Ascending aorta (tissue), 2 donors: ENCODE data around the gene ZDHHC3. TPM values are rescaled to one million over a fixed set of nuclear protein-coding genes. Genes with fewer than 3 reads are reported as not detected.

Source experiments
- DNase-seq, 2 donors: peaks; one replicate each; pipeline ENCODE4 v3.0.0-alpha.2; 2019; ENCODE audit warnings: low spot score in 2 of 2
- H3K27ac ChIP-seq, 2 donors: fragments of 200-600 bp; sonication (generic); one replicate each; pipeline ENCODE4 v1.5.1; 2016 to 2017; ENCODE audit warnings: mild to moderate bottlenecking in 1 of 2
- H3K27me3 ChIP-seq: fragments of 200-600 bp; sonication (generic); one replicate; pipeline ENCODE4 v1.5.1; 2017
- H3K36me3 ChIP-seq, 2 donors: fragments of 200-600 bp; sonication (generic); one replicate each; pipeline ENCODE4 v1.5.1; 2016
- H3K4me1 ChIP-seq, 2 donors: fragments of 200-600 bp; sonication (generic); one replicate each; pipeline ENCODE4 v1.5.1; 2016 to 2017; ENCODE audit warnings: mild to moderate bottlenecking in 1 of 2
- H3K4me3 ChIP-seq, 2 donors: fragments of 200-600 bp; sonication (generic); one replicate each; pipeline ENCODE4 v1.5.1; 2016 to 2017; ENCODE audit warnings: mild to moderate bottlenecking in 1 of 2
- H3K9me3 ChIP-seq, 2 donors: fragments of 200-600 bp; sonication (generic); one replicate each; pipeline ENCODE4 v1.5.1; 2016
- CTCF ChIP-seq, 3 experiments: fragments of 200-600 bp in 2 of 3; fragments of 450-650 bp in 1 of 3; sonication (generic) in 2 of 3; IDR thresholded peaks; one replicate each; pipeline ENCODE4 v1.5.1; 2016 to 2019; ENCODE audit warnings: antibody characterized with exemption in 3 of 3, mild to moderate bottlenecking in 1 of 3, moderate library complexity in 1 of 3
- intact Hi-C: fragments of 100-400 bp; cut with DNase I; formaldehyde crosslinking; loops from one replicate; pipeline ENCODE4 v1.15.1; 2023
- total RNA-seq: library from RNA; depleted of rRNA; stranded (reverse); fragments of >200 nt; gene quantifications from one replicate; pipeline ENCODE4 v1.1.0, GENCODE V29; 2016

The ZDHHC3 gene
- total RNA-seq, 1 donor from 2014 or later = 67.8 TPM

GRCh38 chr3:45002139-45002660 lies 26.2 kb upstream of the ZDHHC3 start:
- intact Hi-C loops = no loop called here
- H3K4me1 ChIP-seq = no peaks in the 10 kb centered on the region
- peaks cover 26 to 79% of the 10 kb centered on the region in 2 donors for H3K36me3 ChIP-seq
- no peaks in the 10 kb centered on the region for H3K9me3 ChIP-seq
- no peaks in the 10 kb centered on the region for H3K27me3 ChIP-seq
- TF ChIP-seq CTCF (IDR thresholded peaks at IDR 0.05) = no peak
- H3K4me3 ChIP-seq = no peak overlapping the region
- DNase-seq = no peak
- H3K27ac ChIP-seq = no peak overlapping the region

- DNase-seq = no peak
- no peak overlapping the region for H3K27ac ChIP-seq
- H3K36me3 ChIP-seq = peaks cover 31 to 79% of the 10 kb centered on the region in 2 donors
- no peaks in the 10 kb centered on the region for H3K4me1 ChIP-seq
- intact Hi-C loops = no loop called here
- no peaks in the 10 kb centered on the region for H3K9me3 ChIP-seq
- no peak for TF ChIP-seq CTCF (IDR thresholded peaks at IDR 0.05)
- H3K27me3 ChIP-seq = no peaks in the 10 kb centered on the region
- H3K4me3 ChIP-seq = no peak overlapping the region
These were observed 25.8 kb upstream of the ZDHHC3 start for GRCh38 chr3:45001738-45002137.

GRCh38 chr3:45000823-45001222 lies 24.8 kb upstream of the ZDHHC3 start:
- H3K27me3 ChIP-seq = no peaks in the 10 kb centered on the region
- no peaks in the 10 kb centered on the region for H3K9me3 ChIP-seq
- TF ChIP-seq CTCF (IDR thresholded peaks at IDR 0.05) = no peak
- no peaks in the 10 kb centered on the region for H3K4me1 ChIP-seq
- no peak overlapping the region for H3K4me3 ChIP-seq
- intact Hi-C loops = no loop called here
- no peak overlapping the region for H3K27ac ChIP-seq
- no peak for DNase-seq
- H3K36me3 ChIP-seq = peaks cover 31 to 81% of the 10 kb centered on the region in 2 donors

- no peak for DNase-seq
These were observed 23.8 kb upstream of the ZDHHC3 start for GRCh38 chr3:44999782-45000181.

GRCh38 chr3:44996556-44996969 lies 20.6 kb upstream of the ZDHHC3 start:
- Histone ChIP-seq H3K27ac (no peak overlapping the region), H3K27me3 (no peaks in the 10 kb centered on the region), H3K9me3 (no peaks in the 10 kb centered on the region), H3K4me3 (no peak overlapping the region), H3K4me1 (peaks cover 0 to 6% of the 10 kb centered on the region in 2 donors), H3K36me3 (peaks cover 30 to 48% of the 10 kb centered on the region in 2 donors)
- no peak for TF ChIP-seq CTCF (IDR thresholded peaks at IDR 0.05)
- intact Hi-C loops = no loop called here
- DNase-seq = no peak

More at GRCh38 chr3:44999782-45000181, 23.8 kb upstream of the ZDHHC3 start:
- no peaks in the 10 kb centered on the region for H3K27me3 ChIP-seq
- intact Hi-C loops = no loop called here
- no peaks in the 10 kb centered on the region for H3K9me3 ChIP-seq
- peaks cover 0 to 6% of the 10 kb centered on the region in 2 donors for H3K4me1 ChIP-seq
- no peak for TF ChIP-seq CTCF (IDR thresholded peaks at IDR 0.05)
- H3K4me3 ChIP-seq = no peak overlapping the region
- H3K27ac ChIP-seq = no peak overlapping the region
- H3K36me3 ChIP-seq = peaks cover 31 to 72% of the 10 kb centered on the region in 2 donors
